ENCODE data around the gene NDST1. TPM values are rescaled to one million over a fixed set of nuclear protein-coding genes. Genes with fewer than 3 reads are reported as not detected.

Gene NDST1
- total RNA-seq (2021; fragmentation: NEBNext Ultra II Directional; extraction: Animal tissue kit (Norgen Biotek cat#: 25700)), result 70.1 and 72.0 TPM in 2 replicates
- 27.0 and 37.7 TPM in 2 replicates for polyA plus RNA-seq (2011; rRNA removed)
- polyA plus RNA-seq (2011; cell fraction: cytosol; rRNA removed), result 21.2 TPM
- polyA plus RNA-seq (2011; cell fraction: nucleus; rRNA removed), result 50.8 TPM
- polyA plus RNA-seq (2012, experiment 1 of 2), result 28.7 to 34.5 TPM (median 31.7 TPM) in 4 replicates
- polyA plus RNA-seq (2012, experiment 2 of 2), result 30.3 TPM
- polyA plus RNA-seq (2013, experiment 1 of 2), result 30.1 TPM
- 32.9 TPM for polyA plus RNA-seq (2013, experiment 2 of 2)
- polyA minus RNA-seq (2011; rRNA and poly(A)+ RNA removed), result 41.4 and 47.8 TPM in 2 replicates
- 32.1 TPM for polyA minus RNA-seq (2011; cell fraction: cytosol; rRNA and poly(A)+ RNA removed)
- 37.9 TPM for polyA minus RNA-seq (2011; cell fraction: nucleus; rRNA and poly(A)+ RNA removed)
- long read RNA-seq, experiment 1, partial matches to known transcripts, result 7 of 58 reads
- long read RNA-seq, experiment 1, other reads (novel, unspliced or antisense), result 51 of 58 reads
- long read RNA-seq, experiment 2, partial matches to known transcripts, result 0 of 1 reads
- long read RNA-seq, experiment 2, other reads (novel, unspliced or antisense), result 1 of 1 reads

GRCh38 chr5:150507474-150508276 is at the start of gene NDST1:
Gene NDST1 (plus strand): TSS chr5:150508131. CDS start chr5:150521255, 13,124 bp downstream.
- Histone ChIP-seq H3K79me1 (ENCODE audit: low read depth, low read length) (peaks cover 46% of the 10 kb centered on the region), H2AFZ (ENCODE audit: low read length) (no peak within 1 kb of the TSS), H3K27ac (ENCODE audit: low read depth, low read length) (peak within 1 kb of the TSS; percentile 14; the same call in 1 of the 2 replicates), H3K4me2 (ENCODE audit: insufficient read depth in 1 of 2, low read depth in 2 of 2, low read length in 2 of 2) (no peak within 1 kb of the TSS), H3K23ac (ENCODE audit: insufficient read length) (no peak within 1 kb of the TSS), H3K27me3 (replicated peaks in 1 of 4; ENCODE audit: control insufficient read depth in 3 of 4, extremely low read depth in 1 of 4, insufficient read depth in 3 of 4, low read length in 3 of 4) (no peaks in the 10 kb centered on the region), H3K14ac (ENCODE audit: insufficient read length) (no peak within 1 kb of the TSS), H2BK15ac (ENCODE audit: low read length) (no peak within 1 kb of the TSS), H2BK5ac (ENCODE audit: low read depth, low read length) (peak within 1 kb of the TSS; percentile 60), H2BK20ac (ENCODE audit: low read length) (no peak within 1 kb of the TSS), H3K9ac (replicated peaks in 1 of 4; ENCODE audit: extremely low read depth in 1 of 4, low read depth in 3 of 4, low read length in 3 of 4) (no peak within 1 kb of the TSS), H3K18ac (ENCODE audit: extremely low read depth, low read length) (peak within 1 kb of the TSS; percentile 40; the same call in 1 of the 2 replicates), H3K4me1 (replicated peaks in 1 of 4; ENCODE audit: control insufficient read depth in 3 of 4, insufficient read depth in 4 of 4, low read length in 3 of 4) (peaks cover 21 to 39% (median 29%) of the 10 kb centered on the region in 4 experiments), H3K23me2 (ENCODE audit: low read depth, low read length) (no peaks in the 10 kb centered on the region; the same call in none of the 2 replicates), H3K9me3 (ENCODE audit: insufficient read depth in 2 of 2, low read depth in 1 of 2, low read length in 1 of 2) (no peaks in the 10 kb centered on the region), H3K56ac (replicated peaks; ENCODE audit: insufficient read length, low read depth, low read length) (no peak within 1 kb of the TSS), H4K5ac (ENCODE audit: insufficient read length, low read depth, low read length) (no peak within 1 kb of the TSS), H4K8ac (ENCODE audit: extremely low read depth, insufficient read depth, low read length) (peak within 1 kb of the TSS; percentile 28; the same call in 1 of the 2 replicates), H2BK12ac (ENCODE audit: low read depth, low read length) (no peak within 1 kb of the TSS), H2AK5ac (ENCODE audit: low read depth, low read length) (peak within 1 kb of the TSS; percentile 79), H3K79me2 (ENCODE audit: control insufficient read depth in 1 of 2, insufficient read depth in 2 of 2, low read length in 2 of 2) (peaks cover 7 to 96% of the 10 kb centered on the region in 2 experiments; a peak in 3 of 4 replicates), H4K20me1 (replicated peaks in 1 of 2; ENCODE audit: control insufficient read depth in 1 of 2, insufficient read depth in 2 of 2, low read length in 2 of 2) (peaks cover 16 to 27% of the 10 kb centered on the region in 2 experiments), H2BK120ac (replicated peaks; ENCODE audit: low read depth, low read length) (no peak within 1 kb of the TSS), H3K4ac (replicated peaks; ENCODE audit: insufficient read length, low read depth, low read length) (no peak within 1 kb of the TSS), H4K91ac (replicated peaks; ENCODE audit: insufficient read length, low read length) (peak within 1 kb of the TSS; percentile 18), H3K36me3 (ENCODE audit: control insufficient read depth in 2 of 4, insufficient read depth in 4 of 4, low read length in 3 of 4) (no peaks in the 10 kb centered on the region; a peak in 1 of 8 replicates), H3K4me3 (ENCODE audit: extremely low read depth in 1 of 4, insufficient read depth in 2 of 4, low read depth in 3 of 4, low read length in 4 of 4) (no peak within 1 kb of the TSS)
- DNase-seq (ENCODE audit: low read depth in 1 of 2, low spot score in 2 of 2), result no peak
- CTCF ChIA-PET (ENCODE audit: partially characterized antibody), result interaction anchor here (0.8 to 32.0 kb wide), 7 partner anchors 3 to 58 kb away, joined by 4 to 571 read pairs (median 7); partner anchors contain the start of gene NDST1
- WGBS, 2 experiments (ENCODE audit: extremely low coverage in 1 of 2, insufficient coverage in 1 of 2, insufficient read length in 1 of 2, insufficient replicate concordance in 2 of 2, low coverage in 1 of 2, low lambda C conversion rate in 2 of 2, missing lambda C conversion rate in 1 of 2), result 90% methylated on average over 14 of the region's 16 CpGs; no CpG with 5 or more reads in 1 of the 2 experiments
- FAIRE-seq, result no peak
- POLR2A ChIA-PET (ENCODE audit: partially characterized antibody), result interaction anchor here (1.1 to 6.3 kb wide), 4 partner anchors 8 to 22 kb away, joined by 4 to 47 read pairs (median 12); no protein-coding TSS in a partner anchor
- TF ChIP-seq BRCA1 (IDR thresholded peaks at IDR 0.05; ENCODE audit: low read depth, low read length) (no peak), CBX5 (IDR thresholded peaks at IDR 0.05; ENCODE audit: low read depth, low read length) (no peak), GTF2F1 (IDR thresholded peaks at IDR 0.05; ENCODE audit: borderline replicate concordance, low read depth, low read length) (no peak), JUN (IDR thresholded peaks at IDR 0.05; ENCODE audit: low read depth, low read length) (no peak), RXRA (IDR thresholded peaks at IDR 0.05; ENCODE audit: insufficient read depth, low read depth, low read length) (no peak), POLR2AphosphoS5 (IDR thresholded peaks at IDR 0.05; ENCODE audit: low read depth, low read length) (no peak), FOSL1 (IDR thresholded peaks at IDR 0.05; ENCODE audit: insufficient read depth, low read depth, low read length) (no peak), SIX5 (IDR thresholded peaks at IDR 0.05; ENCODE audit: low read depth, low read length) (no peak), BCL11A (IDR thresholded peaks at IDR 0.05; ENCODE audit: low read depth in 2 of 2, low read length in 2 of 2) (no peak), ASH2L (IDR thresholded peaks at IDR 0.05; ENCODE audit: low read length) (no peak)
